H9 (cell line): ENCODE results near the gene TNNT2. TPM values are rescaled to one million over a fixed set of nuclear protein-coding genes. Genes with fewer than 3 reads are reported as not detected.

ENCODE experiments used
- DNase-seq: peaks from one replicate; pipeline ENCODE4 v3.0.0-alpha.2; 2017
- H2AFZ ChIP-seq: one replicate; pipeline ENCODE4 v1.6.1; 2013; ENCODE audit warnings: mild to moderate bottlenecking, low read length, control low read depth, moderate library complexity
- H2AK5ac ChIP-seq: 2 replicates; pipeline ENCODE4 v1.6.1; 2013; ENCODE audit warnings: low read length, control low read depth, mixed read lengths; ENCODE audit not compliant: insufficient read length
- H2BK120ac ChIP-seq: one replicate; pipeline ENCODE4 v1.6.1; 2013; ENCODE audit warnings: low read depth, mild to moderate bottlenecking, low read length, control low read depth, inconsistent platforms; ENCODE audit not compliant: poor library complexity, severe bottlenecking
- H2BK12ac ChIP-seq: 2 replicates; pipeline ENCODE4 v1.6.1; 2013; ENCODE audit warnings: low read length, control low read depth, mixed read lengths, low read depth; ENCODE audit not compliant: insufficient read length
- H2BK15ac ChIP-seq: 2 replicates; pipeline ENCODE4 v1.6.1; 2013; ENCODE audit warnings: low read depth, low read length, control low read depth
- H2BK20ac ChIP-seq: one replicate; pipeline ENCODE4 v1.6.1; 2013; ENCODE audit warnings: low read depth, mild to moderate bottlenecking, low read length, control low read depth, inconsistent platforms; ENCODE audit not compliant: poor library complexity, severe bottlenecking
- H2BK5ac ChIP-seq: 2 replicates; pipeline ENCODE4 v1.6.1; 2013; ENCODE audit warnings: low read length, control low read depth, mixed read lengths; ENCODE audit not compliant: insufficient read length
- H3K14ac ChIP-seq: 2 replicates; pipeline ENCODE4 v1.6.1; 2013; ENCODE audit warnings: low read length, control low read depth; ENCODE audit not compliant: insufficient read depth
- H3K18ac ChIP-seq: 2 replicates; pipeline ENCODE4 v1.6.1; 2013; ENCODE audit warnings: low read depth, mild to moderate bottlenecking, mixed read lengths, low read length, control low read depth; ENCODE audit not compliant: insufficient read length
- H3K23ac ChIP-seq: 2 replicates; pipeline ENCODE4 v1.6.1; 2013; ENCODE audit warnings: low read length, control low read depth, mixed read lengths, low read depth; ENCODE audit not compliant: insufficient read length
- H3K23me2 ChIP-seq: 2 replicates; pipeline ENCODE4 v1.6.1; 2013; ENCODE audit warnings: low read depth, mild to moderate bottlenecking, mixed read lengths, low read length, control low read depth; ENCODE audit not compliant: insufficient read length, poor library complexity, severe bottlenecking
- H3K27ac ChIP-seq: 2 replicates; pipeline ENCODE4 v1.5.1; 2013; ENCODE audit warnings: low read length, control low read depth, mixed read lengths, low read depth; ENCODE audit not compliant: insufficient read length
- H3K27me3 ChIP-seq: 2 replicates; pipeline ENCODE4 v1.6.1; 2013; ENCODE audit warnings: low read length, control low read depth, inconsistent platforms; ENCODE audit not compliant: insufficient read depth
- H3K4ac ChIP-seq: 2 replicates; pipeline ENCODE4 v1.6.1; 2013; ENCODE audit warnings: low read depth, mild to moderate bottlenecking, control low read depth, inconsistent platforms, low read length, moderate library complexity
- H3K4me1 ChIP-seq: 2 replicates; pipeline ENCODE4 v1.6.1; 2013; ENCODE audit warnings: low read length, control low read depth, inconsistent platforms; ENCODE audit not compliant: insufficient read depth
- H3K4me2 ChIP-seq: 2 replicates; pipeline ENCODE4 v1.6.1; 2013; ENCODE audit warnings: low read length, control low read depth, mixed read lengths; ENCODE audit not compliant: insufficient read length, insufficient read depth
- H3K56ac ChIP-seq: 2 replicates; pipeline ENCODE4 v1.6.1; 2013; ENCODE audit warnings: low read depth, mild to moderate bottlenecking, mixed read lengths, low read length, control low read depth; ENCODE audit not compliant: insufficient read length
- H3K79me1 ChIP-seq: 2 replicates; pipeline ENCODE4 v1.6.1; 2013; ENCODE audit warnings: low read depth, mild to moderate bottlenecking, moderate library complexity, low read length, control low read depth, inconsistent platforms; ENCODE audit not compliant: insufficient read depth, poor library complexity, severe bottlenecking
- H3K79me2 ChIP-seq: 2 replicates; pipeline ENCODE4 v1.6.1; 2013; ENCODE audit warnings: low read length, control low read depth, inconsistent platforms; ENCODE audit not compliant: insufficient read depth
- H3K9ac ChIP-seq: 2 replicates; pipeline ENCODE4 v1.6.1; 2013; ENCODE audit warnings: low read length, control low read depth, mixed read lengths; ENCODE audit not compliant: insufficient read length; ENCODE audit errors: extremely low read depth
- H3K9me3 ChIP-seq: one replicate; pipeline ENCODE4 v1.6.1; 2013; ENCODE audit warnings: low read depth, low read length, inconsistent platforms; ENCODE audit not compliant: control insufficient read depth
- H3T11ph ChIP-seq: one replicate; pipeline ENCODE4 v1.6.1; 2013; ENCODE audit warnings: mild to moderate bottlenecking, low read length, control low read depth, inconsistent platforms
- H4K20me1 ChIP-seq: one replicate; pipeline ENCODE4 v1.6.1; 2013; ENCODE audit not compliant: control insufficient read depth, insufficient read length, insufficient read depth
- H4K5ac ChIP-seq: 2 replicates; pipeline ENCODE4 v1.6.1; 2013; ENCODE audit warnings: low read depth, mild to moderate bottlenecking, mixed read lengths, low read length, control low read depth; ENCODE audit not compliant: insufficient read length
- H4K8ac ChIP-seq: replicated peaks from 2 replicates; pipeline ENCODE4 v1.6.1; 2013; ENCODE audit warnings: low read length, control low read depth, mixed read lengths, low read depth; ENCODE audit not compliant: insufficient read length
- H4K91ac ChIP-seq: 2 replicates; pipeline ENCODE4 v1.6.1; 2013; ENCODE audit warnings: low read depth, mild to moderate bottlenecking, moderate library complexity, mixed read lengths, low read length, control low read depth; ENCODE audit not compliant: insufficient read length
- H3K27ac Mint-ChIP-seq, 3 experiments: 2 replicates in 2 of 3; 3 replicates in 1 of 3; pipeline ENCODE4 v1.8.0; 2020 to 2021; ENCODE audit warnings: mixed read lengths in 3 of 3, mild to moderate bottlenecking in 1 of 3, moderate library complexity in 1 of 3
- H3K27me3 Mint-ChIP-seq: 2 replicates; pipeline ENCODE4 v1.8.0; 2021; ENCODE audit warnings: low read depth, mild to moderate bottlenecking, moderate library complexity, mixed read lengths
- H3K36me3 Mint-ChIP-seq, 3 experiments: 2 replicates in 2 of 3; 3 replicates in 1 of 3; pipeline ENCODE4 v1.8.0; 2020 to 2021; ENCODE audit warnings: low read depth in 3 of 3, mixed read lengths in 3 of 3; ENCODE audit not compliant: insufficient read depth in 1 of 3
- H3K4me1 Mint-ChIP-seq, 2 experiments: 2 replicates each; pipeline ENCODE4 v1.8.0; 2020; ENCODE audit warnings: mixed read lengths in 2 of 2
- H3K4me3 Mint-ChIP-seq, 2 experiments: 2 replicates in 1 of 2; 3 replicates in 1 of 2; pipeline ENCODE4 v1.8.0; 2020 to 2021; ENCODE audit warnings: mild to moderate bottlenecking in 2 of 2, mixed read lengths in 2 of 2, moderate library complexity in 1 of 2
- H3K9me3 Mint-ChIP-seq, 2 experiments: 2 replicates in 1 of 2; 3 replicates in 1 of 2; pipeline ENCODE4 v1.8.0; 2020; ENCODE audit warnings: mild to moderate bottlenecking in 2 of 2, mixed read lengths in 2 of 2, moderate library complexity in 1 of 2
- WGBS: extraction: QIAGEN DNeasy Blood & Tissue Kit; methylation state at CpG from one replicate; pipeline ENCODE4 v1.1.7; 2013; ENCODE audit warnings: missing lambda C conversion rate, low lambda C conversion rate, mixed read lengths; ENCODE audit not compliant: insufficient read length; ENCODE audit errors: extremely low coverage; 5-methylcytosine and 5-hydroxymethylcytosine counted together
- total RNA-seq: library from RNA; stranded (reverse); gene quantifications from 2 replicates; pipeline ENCODE4 v1.2.1, GENCODE V29; 2021
- TF ChIP-seq, protein P1 (sequence below): fragments of 200-600 bp; sonication (generic); conservative IDR thresholded peaks from 3 replicates; pipeline ENCODE4 v1.8.0; 2021; ENCODE audit warnings: antibody characterized with exemption, mild to moderate bottlenecking

Gene TNNT2
- total RNA-seq, 1 experiment from 2014 or later = 8.6 TPM

DNA sequence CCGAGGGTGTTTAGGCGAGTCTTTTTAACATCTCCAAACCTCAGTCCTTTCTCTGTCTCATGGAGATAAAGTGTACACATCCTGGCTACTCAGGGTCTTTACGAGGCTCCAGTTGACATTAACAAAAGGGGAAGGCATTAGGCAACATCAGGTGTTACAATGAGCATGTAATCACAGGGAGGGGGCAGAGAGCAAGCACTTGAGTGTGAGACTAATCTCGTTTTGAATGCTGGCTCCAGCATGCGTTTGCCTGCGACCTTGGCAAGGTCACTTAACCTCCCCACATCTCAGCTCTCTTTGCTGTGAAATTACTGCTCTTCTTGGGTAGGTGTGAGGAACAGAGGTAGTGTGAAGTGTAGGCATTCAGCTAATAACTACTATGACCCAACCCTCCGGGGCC is 3.1 kb downstream of the TNNT2 start:
- Histone ChIP-seq H3K27me3 (no peaks in the 10 kb centered on the region; the same call in 1 of the 2 replicates), H3T11ph (no peak overlapping the region), H2BK120ac (no peak overlapping the region), H2BK5ac (no peak overlapping the region), H3K79me1 (no peaks in the 10 kb centered on the region), H3K23ac (no peak overlapping the region), H2BK20ac (no peak overlapping the region), H2BK15ac (no peak overlapping the region), H4K91ac (no peak overlapping the region), H2AFZ (no peak overlapping the region), H4K20me1 (no peaks in the 10 kb centered on the region), H2BK12ac (no peak overlapping the region), H3K56ac (no peak overlapping the region), H3K79me2 (no peaks in the 10 kb centered on the region), H3K18ac (no peak overlapping the region), H4K5ac (no peak overlapping the region), H3K23me2 (no peaks in the 10 kb centered on the region), H3K27ac (no peak overlapping the region), H2AK5ac (no peak overlapping the region), H3K4me1 (peaks cover 19% of the 10 kb centered on the region; the same call in 1 of the 2 replicates), H3K9ac (no peak overlapping the region), H3K4ac (no peak overlapping the region), H3K9me3 (no peaks in the 10 kb centered on the region), H3K14ac (peak overlapping the region; percentile 4; the same call in 1 of the 2 replicates), H4K8ac (no peak overlapping the region), H3K4me2 (no peak overlapping the region)
- Mint-ChIP-seq H3K4me3 (no peak overlapping the region), H3K27ac (peak overlapping the region in 2 of 3 experiments; percentile 25 to 65; a peak in 3 of 7 replicates), H3K4me1 (peaks cover 65 to 67% of the 10 kb centered on the region in 2 experiments), H3K36me3 (no peaks in the 10 kb centered on the region), H3K9me3 (no peaks in the 10 kb centered on the region), H3K27me3 (peaks cover 12% of the 10 kb centered on the region)
- no peak for DNase-seq
- no CpG with 5 or more reads among the region's 7 CpGs for WGBS
- TF ChIP-seq, protein P1, sequence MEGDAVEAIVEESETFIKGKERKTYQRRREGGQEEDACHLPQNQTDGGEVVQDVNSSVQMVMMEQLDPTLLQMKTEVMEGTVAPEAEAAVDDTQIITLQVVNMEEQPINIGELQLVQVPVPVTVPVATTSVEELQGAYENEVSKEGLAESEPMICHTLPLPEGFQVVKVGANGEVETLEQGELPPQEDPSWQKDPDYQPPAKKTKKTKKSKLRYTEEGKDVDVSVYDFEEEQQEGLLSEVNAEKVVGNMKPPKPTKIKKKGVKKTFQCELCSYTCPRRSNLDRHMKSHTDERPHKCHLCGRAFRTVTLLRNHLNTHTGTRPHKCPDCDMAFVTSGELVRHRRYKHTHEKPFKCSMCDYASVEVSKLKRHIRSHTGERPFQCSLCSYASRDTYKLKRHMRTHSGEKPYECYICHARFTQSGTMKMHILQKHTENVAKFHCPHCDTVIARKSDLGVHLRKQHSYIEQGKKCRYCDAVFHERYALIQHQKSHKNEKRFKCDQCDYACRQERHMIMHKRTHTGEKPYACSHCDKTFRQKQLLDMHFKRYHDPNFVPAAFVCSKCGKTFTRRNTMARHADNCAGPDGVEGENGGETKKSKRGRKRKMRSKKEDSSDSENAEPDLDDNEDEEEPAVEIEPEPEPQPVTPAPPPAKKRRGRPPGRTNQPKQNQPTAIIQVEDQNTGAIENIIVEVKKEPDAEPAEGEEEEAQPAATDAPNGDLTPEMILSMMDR = no peak
